Measurements from ENCODE around the gene NBEA. TPM values are rescaled to one million over a fixed set of nuclear protein-coding genes. Genes with fewer than 3 reads are reported as not detected.
"Not testable (repeated sequence)": the region's sequence is repeated elsewhere in the genome, so short reads cannot be mapped to it uniquely, and the experiment has no call there.

The NBEA gene
- total RNA-seq, 1 donor from 2014 or later = 6.1 TPM

DNA sequence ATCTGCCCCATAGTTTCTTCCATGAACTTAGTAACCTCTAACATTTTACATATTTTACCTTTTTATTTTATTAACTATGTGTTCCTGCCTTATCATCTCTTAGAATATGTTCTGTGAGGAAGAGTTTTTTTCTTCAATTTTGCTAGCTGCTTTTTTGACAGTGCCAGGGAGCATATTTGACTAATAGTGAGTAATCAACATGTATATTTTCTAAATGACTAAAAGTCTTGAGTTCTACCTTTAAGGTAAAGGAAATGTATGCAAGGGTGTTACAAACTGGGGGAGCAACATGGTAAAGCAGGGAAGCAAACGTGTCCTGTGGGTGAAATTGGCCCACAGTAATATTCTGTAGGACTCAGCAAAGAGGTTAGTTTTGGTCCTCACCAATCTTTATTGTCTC lies 165.5 kb downstream of the NBEA start:
- TF ChIP-seq, protein P1, sequence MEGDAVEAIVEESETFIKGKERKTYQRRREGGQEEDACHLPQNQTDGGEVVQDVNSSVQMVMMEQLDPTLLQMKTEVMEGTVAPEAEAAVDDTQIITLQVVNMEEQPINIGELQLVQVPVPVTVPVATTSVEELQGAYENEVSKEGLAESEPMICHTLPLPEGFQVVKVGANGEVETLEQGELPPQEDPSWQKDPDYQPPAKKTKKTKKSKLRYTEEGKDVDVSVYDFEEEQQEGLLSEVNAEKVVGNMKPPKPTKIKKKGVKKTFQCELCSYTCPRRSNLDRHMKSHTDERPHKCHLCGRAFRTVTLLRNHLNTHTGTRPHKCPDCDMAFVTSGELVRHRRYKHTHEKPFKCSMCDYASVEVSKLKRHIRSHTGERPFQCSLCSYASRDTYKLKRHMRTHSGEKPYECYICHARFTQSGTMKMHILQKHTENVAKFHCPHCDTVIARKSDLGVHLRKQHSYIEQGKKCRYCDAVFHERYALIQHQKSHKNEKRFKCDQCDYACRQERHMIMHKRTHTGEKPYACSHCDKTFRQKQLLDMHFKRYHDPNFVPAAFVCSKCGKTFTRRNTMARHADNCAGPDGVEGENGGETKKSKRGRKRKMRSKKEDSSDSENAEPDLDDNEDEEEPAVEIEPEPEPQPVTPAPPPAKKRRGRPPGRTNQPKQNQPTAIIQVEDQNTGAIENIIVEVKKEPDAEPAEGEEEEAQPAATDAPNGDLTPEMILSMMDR (IDR thresholded peaks at IDR 0.05; ENCODE audit: insufficient read depth, low read length, poor library complexity, severe bottlenecking) = no peak
- Histone ChIP-seq H3K27me3 (ENCODE audit: control insufficient read depth, insufficient read depth, low read length) (no peaks in the 10 kb centered on the region), H3K36me3 (ENCODE audit: control insufficient read depth, insufficient read depth, low read length) (no peaks in the 10 kb centered on the region), H3K4me3 (ENCODE audit: low read depth, low read length) (no peak overlapping the region)
- DNase-seq (ENCODE audit: low read depth) = no peak

DNA sequence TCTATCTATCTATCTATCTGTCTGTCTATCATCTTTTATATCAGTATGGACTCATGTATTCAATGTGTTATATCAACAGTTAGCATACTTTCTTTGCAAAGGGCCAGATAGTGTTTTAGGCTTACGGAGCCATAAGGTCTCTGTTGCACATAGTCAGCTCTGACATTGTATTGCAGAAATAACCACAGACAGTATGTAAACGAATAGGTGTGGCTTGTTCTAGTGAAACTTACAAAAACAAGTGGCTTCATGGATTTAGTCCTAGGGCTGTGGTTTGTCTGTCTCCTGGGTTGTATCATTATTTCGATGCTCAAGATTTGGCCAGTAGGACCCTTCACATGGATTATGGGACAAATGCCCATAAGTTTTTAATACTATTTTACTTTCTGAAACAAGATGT lies 171.5 kb downstream of the NBEA start:
- not testable (repeated sequence) for H3K27me3 ChIP-seq (ENCODE audit: control insufficient read depth, insufficient read depth, low read length); DNase-seq (ENCODE audit: low read depth); H3K36me3 ChIP-seq (ENCODE audit: control insufficient read depth, insufficient read depth, low read length); H3K4me3 ChIP-seq (ENCODE audit: low read depth, low read length)

DNA sequence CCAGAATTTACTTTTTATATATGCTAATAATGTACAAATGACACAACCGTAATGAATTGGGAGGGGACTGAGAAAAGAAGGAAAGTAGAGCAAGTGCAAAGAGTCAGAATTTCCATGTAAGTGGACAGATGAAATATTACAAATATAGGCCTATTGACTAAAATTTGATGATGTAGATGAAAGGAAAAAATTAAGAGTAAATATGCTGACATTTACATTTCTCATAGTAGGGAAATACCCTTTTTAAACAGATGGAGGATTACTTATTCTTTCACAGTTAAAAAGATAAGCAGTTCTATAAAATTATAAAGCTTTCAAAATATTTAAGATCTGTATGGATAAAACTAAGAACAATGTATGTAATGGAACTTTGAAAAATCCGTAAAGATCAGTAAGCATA lies 185.4 kb downstream of the NBEA start:
- Histone ChIP-seq H3K4me3 (ENCODE audit: low read depth, low read length) (no peak overlapping the region), H3K27me3 (ENCODE audit: control insufficient read depth, insufficient read depth, low read length) (no peaks in the 10 kb centered on the region), H3K36me3 (ENCODE audit: control insufficient read depth, insufficient read depth, low read length) (no peaks in the 10 kb centered on the region)
- TF ChIP-seq, protein P1 (IDR thresholded peaks at IDR 0.05; ENCODE audit: insufficient read depth, low read length, poor library complexity, severe bottlenecking) = no peak
- no peak for DNase-seq (ENCODE audit: low read depth)

DNA sequence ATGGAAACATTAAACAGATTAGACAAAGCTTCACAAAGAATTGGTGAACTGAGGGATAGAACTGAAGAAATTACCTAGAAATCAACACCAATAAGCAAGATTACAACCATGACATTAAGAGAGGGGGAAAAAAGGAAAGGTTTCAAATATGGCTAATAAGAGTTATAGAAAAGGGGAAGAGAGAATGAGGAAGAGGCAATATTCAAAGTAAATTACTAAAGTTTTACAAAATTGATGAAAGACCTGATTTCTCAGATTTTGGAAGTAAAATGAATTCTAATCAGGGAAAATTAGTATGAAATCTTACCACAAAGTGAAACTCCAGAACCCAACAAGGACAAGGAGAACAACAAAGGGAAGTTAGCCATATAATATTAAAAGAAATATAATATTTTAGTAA lies 187.4 kb downstream of the NBEA start:
- H3K27me3 ChIP-seq (ENCODE audit: control insufficient read depth, insufficient read depth, low read length) = no peaks in the 10 kb centered on the region
- H3K4me3 ChIP-seq (ENCODE audit: low read depth, low read length) = no peak overlapping the region
- TF ChIP-seq, protein P1 (IDR thresholded peaks at IDR 0.05; ENCODE audit: insufficient read depth, low read length, poor library complexity, severe bottlenecking) = no peak
- no peak for DNase-seq (ENCODE audit: low read depth)
- H3K36me3 ChIP-seq (ENCODE audit: control insufficient read depth, insufficient read depth, low read length) = no peaks in the 10 kb centered on the region

DNA sequence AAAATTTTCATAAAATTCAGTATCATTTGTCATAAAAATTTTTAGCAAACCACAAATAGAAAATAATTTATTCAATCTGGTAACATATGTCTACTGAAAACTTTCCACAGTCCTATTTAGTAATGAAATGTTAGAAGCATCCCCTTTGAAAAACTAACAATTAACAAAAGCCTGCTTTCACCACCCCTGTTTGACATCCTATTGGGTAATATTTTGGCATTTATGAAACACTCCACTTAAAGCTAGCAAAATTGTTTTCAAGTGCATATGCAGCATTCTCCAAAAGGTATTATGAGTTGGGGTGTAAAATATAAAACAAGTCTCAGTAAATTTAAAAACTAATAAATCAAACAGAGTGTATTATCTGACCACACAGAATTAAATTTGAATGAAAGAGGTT lies 189.4 kb downstream of the NBEA start:
- H3K27me3 ChIP-seq (ENCODE audit: control insufficient read depth, insufficient read depth, low read length) = no peaks in the 10 kb centered on the region
- DNase-seq (ENCODE audit: low read depth) = no peak
- TF ChIP-seq, protein P1 (IDR thresholded peaks at IDR 0.05; ENCODE audit: insufficient read depth, low read length, poor library complexity, severe bottlenecking) = no peak
- no peaks in the 10 kb centered on the region for H3K36me3 ChIP-seq (ENCODE audit: control insufficient read depth, insufficient read depth, low read length)
- H3K4me3 ChIP-seq (ENCODE audit: low read depth, low read length) = no peak overlapping the region

DNA sequence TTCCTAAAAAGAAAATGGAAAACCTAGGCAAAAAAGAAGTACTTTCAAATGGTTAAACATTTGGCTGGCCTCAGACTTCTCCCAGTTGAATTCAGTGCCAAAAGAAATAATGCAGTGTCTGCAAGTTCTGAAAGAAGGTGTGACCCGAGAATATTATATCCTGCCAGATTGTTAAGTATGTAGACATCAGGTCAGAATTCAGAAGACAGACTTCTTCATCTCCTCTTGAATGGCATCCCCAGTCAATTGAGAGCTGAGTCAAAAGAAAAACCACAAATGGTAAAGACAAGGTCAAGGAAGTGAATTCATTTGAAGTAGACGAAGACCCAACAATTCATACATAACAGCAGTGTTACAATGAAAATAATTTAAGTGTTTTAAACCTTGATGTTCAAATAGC lies 194.5 kb downstream of the NBEA start:
- TF ChIP-seq, protein P1 (IDR thresholded peaks at IDR 0.05; ENCODE audit: insufficient read depth, low read length, poor library complexity, severe bottlenecking) = no peak
- Histone ChIP-seq H3K36me3 (ENCODE audit: control insufficient read depth, insufficient read depth, low read length) (no peaks in the 10 kb centered on the region), H3K27me3 (ENCODE audit: control insufficient read depth, insufficient read depth, low read length) (no peaks in the 10 kb centered on the region), H3K4me3 (ENCODE audit: low read depth, low read length) (no peak overlapping the region)
- DNase-seq (ENCODE audit: low read depth) = no peak

All from kidney epithelial cell (primary cell).